Measurements from ENCODE around the gene WNT5B. TPM values are rescaled to one million over a fixed set of nuclear protein-coding genes. Genes with fewer than 3 reads are reported as not detected.
A peak's percentile ranks its signal among the peaks of the same experiment; 100 is the strongest.

The WNT5B gene
- total RNA-seq, 3 donors from 2014 or later, result 2.7 to 10.8 (median 4.7) TPM

DNA sequence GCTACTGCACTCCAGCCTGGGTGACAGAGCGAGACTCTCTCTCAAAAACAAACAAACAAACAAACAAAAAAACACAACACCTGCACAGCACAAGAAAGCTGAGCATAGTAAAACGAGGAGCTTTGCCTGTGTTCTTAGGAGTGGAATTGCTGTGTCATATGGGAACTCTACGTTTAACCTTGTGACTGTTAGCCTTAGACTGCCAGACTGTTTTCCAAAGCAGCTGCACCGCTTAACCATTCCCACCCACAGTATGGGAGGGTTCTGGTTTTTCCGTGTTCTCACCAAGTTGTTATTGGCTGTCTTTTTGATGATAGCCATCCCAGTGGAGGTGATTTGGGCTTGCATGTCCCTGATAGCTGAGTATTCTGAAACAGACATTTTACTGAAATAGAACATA, 9.2 kb downstream of the WNT5B start:
- Histone ChIP-seq H3K4me3 (no peak overlapping the region), H3K36me3 (ENCODE audit: low read depth) (no peaks in the 10 kb centered on the region), H3K9me3 (no peaks in the 10 kb centered on the region), H3K4me1 (ENCODE audit: low read depth) (peaks cover 10% of the 10 kb centered on the region)
- DNase-seq (no peak), ATAC-seq (no peak)
- intact Hi-C loops (cut with DNase I, micrococcal nuclease), result loop anchor here in 1 of 2 donors (5.0 to 10.0 kb wide), 2 partner anchors 154 to 297 kb away; no protein-coding TSS in a partner anchor
- TF ChIP-seq, protein P1, sequence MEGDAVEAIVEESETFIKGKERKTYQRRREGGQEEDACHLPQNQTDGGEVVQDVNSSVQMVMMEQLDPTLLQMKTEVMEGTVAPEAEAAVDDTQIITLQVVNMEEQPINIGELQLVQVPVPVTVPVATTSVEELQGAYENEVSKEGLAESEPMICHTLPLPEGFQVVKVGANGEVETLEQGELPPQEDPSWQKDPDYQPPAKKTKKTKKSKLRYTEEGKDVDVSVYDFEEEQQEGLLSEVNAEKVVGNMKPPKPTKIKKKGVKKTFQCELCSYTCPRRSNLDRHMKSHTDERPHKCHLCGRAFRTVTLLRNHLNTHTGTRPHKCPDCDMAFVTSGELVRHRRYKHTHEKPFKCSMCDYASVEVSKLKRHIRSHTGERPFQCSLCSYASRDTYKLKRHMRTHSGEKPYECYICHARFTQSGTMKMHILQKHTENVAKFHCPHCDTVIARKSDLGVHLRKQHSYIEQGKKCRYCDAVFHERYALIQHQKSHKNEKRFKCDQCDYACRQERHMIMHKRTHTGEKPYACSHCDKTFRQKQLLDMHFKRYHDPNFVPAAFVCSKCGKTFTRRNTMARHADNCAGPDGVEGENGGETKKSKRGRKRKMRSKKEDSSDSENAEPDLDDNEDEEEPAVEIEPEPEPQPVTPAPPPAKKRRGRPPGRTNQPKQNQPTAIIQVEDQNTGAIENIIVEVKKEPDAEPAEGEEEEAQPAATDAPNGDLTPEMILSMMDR (IDR thresholded peaks at IDR 0.05), result no peak

DNA sequence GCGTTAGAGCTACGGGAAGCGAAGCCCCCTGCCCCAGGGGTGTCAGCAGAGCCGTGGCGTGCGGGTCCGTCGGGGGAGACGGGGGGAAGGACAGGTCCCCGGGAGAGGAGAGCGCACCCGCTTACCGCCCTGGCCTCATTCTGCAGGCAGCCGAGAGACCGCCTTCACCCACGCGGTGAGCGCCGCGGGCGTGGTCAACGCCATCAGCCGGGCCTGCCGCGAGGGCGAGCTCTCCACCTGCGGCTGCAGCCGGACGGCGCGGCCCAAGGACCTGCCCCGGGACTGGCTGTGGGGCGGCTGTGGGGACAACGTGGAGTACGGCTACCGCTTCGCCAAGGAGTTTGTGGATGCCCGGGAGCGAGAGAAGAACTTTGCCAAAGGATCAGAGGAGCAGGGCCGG, 10.5 kb downstream of the WNT5B start:
- Histone ChIP-seq H3K9me3 (no peaks in the 10 kb centered on the region), H3K4me3 (no peak overlapping the region), H3K36me3 (ENCODE audit: low read depth) (no peaks in the 10 kb centered on the region), H3K4me1 (ENCODE audit: low read depth) (peaks cover 10% of the 10 kb centered on the region)
- intact Hi-C loops (cut with DNase I, micrococcal nuclease), result loop anchor here in 1 of 2 donors (5.0 to 10.0 kb wide), 2 partner anchors 153 to 295 kb away; no protein-coding TSS in a partner anchor
- DNase-seq (no peak), ATAC-seq (peak; percentile 30)
- TF ChIP-seq, protein P1 (IDR thresholded peaks at IDR 0.05), result no peak

DNA sequence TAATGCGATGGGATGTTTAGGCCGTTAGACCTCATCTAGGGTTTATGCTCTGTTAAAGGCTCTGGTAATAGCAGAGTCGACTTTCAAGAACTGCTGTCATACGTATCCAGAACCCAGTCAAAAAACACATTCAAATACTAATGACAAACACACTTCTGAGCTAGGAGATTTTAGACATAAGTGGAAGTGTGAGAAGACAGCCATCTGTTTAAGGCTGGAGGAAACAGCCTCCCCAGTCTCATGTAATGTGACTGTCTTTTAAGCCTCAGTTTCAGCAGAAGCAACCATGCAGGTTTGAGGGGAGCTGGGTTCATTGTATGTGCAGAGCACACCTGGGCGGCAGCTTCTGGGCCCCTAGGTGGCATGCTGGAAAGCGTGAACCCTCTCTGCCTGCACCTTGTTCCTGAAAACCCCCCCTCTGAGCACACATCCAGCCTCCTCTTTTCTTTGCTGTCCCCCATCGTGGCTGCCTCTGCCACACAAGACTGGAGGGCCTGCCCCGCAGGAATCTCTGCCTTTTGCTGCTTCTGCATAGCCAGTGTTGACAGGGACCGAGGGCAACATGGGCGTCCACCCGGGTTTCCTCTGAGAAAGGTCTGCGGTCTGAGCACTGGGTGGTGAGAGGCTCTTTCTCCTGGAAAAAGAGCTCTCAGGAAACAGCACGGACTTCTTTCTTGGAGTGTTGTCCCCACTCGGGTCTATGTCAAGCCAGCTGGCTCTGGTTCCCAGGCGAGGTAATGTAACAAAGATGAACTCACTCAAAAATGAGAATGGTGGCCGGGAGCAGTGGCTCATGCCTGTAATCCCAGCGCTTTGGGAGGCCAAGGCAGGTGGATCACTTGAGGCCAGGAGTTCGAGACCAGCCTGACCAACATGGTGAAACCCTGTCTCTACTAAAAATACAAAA, 11.6 kb downstream of the WNT5B start:
- Histone ChIP-seq H3K4me1 (ENCODE audit: low read depth) (peaks cover 14% of the 10 kb centered on the region), H3K9me3 (no peaks in the 10 kb centered on the region), H3K4me3 (no peak overlapping the region), H3K36me3 (ENCODE audit: low read depth) (no peaks in the 10 kb centered on the region)
- DNase-seq (no peak), ATAC-seq (no peak)
- TF ChIP-seq, protein P1 (IDR thresholded peaks at IDR 0.05), result no peak
- intact Hi-C loops (cut with DNase I, micrococcal nuclease), result no loop called here

DNA sequence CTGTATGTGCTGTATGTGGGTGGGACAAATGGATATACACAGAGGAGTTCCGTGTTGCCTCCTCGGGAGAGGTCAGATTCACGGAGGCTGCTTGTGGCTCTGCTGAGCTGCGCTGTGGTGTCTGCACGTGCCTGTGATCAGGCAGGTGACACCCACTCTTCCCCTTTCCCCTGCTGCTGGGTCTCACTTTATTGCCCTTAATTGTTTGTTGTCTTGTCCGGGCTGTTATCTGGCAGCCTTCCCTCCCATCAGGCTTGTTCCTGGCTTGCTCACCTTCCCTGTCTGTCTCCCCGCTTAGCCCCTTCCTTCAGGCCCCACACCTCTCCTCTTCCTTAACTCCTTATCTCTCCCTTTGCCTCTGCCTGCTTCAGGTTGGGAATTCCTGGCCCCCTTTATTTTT, 13.5 kb downstream of the WNT5B start:
- Histone ChIP-seq H3K4me1 (ENCODE audit: low read depth) (peaks cover 14% of the 10 kb centered on the region), H3K4me3 (no peak overlapping the region), H3K9me3 (no peaks in the 10 kb centered on the region), H3K36me3 (ENCODE audit: low read depth) (no peaks in the 10 kb centered on the region)
- intact Hi-C loops (cut with DNase I, micrococcal nuclease), result no loop called here
- DNase-seq (no peak), ATAC-seq (peak; percentile 71)
- TF ChIP-seq, protein P1 (IDR thresholded peaks at IDR 0.05), result no peak

GRCh38 chr12:1643043-1643442, 14.0 kb downstream of the WNT5B start:
- no peaks in the 10 kb centered on the region for H3K36me3 ChIP-seq (ENCODE audit: low read depth)
- no peaks in the 10 kb centered on the region for H3K9me3 ChIP-seq
- intact Hi-C loops (cut with DNase I, micrococcal nuclease), result no loop called here
- ATAC-seq, result no peak
- TF ChIP-seq, protein P1 (IDR thresholded peaks at IDR 0.05), result no peak
- peaks cover 14% of the 10 kb centered on the region for H3K4me1 ChIP-seq (ENCODE audit: low read depth)
- H3K4me3 ChIP-seq, result no peak overlapping the region
- DNase-seq, result no peak
